GM19023 (cell line): ENCODE results near the gene MAPK10.
"Not testable (repeated sequence)": the region's sequence is repeated elsewhere in the genome, so short reads cannot be mapped to it uniquely, and the experiment has no call there.

Source experiments
- ATAC-seq: cut with Tn5 transposase; IDR thresholded peaks from one replicate; pipeline ENCODE4 v1.9.1; 2021; ENCODE audit warnings: mild to moderate bottlenecking, moderate library complexity; ENCODE audit not compliant: unreplicated experiment

Gene MAPK10

DNA sequence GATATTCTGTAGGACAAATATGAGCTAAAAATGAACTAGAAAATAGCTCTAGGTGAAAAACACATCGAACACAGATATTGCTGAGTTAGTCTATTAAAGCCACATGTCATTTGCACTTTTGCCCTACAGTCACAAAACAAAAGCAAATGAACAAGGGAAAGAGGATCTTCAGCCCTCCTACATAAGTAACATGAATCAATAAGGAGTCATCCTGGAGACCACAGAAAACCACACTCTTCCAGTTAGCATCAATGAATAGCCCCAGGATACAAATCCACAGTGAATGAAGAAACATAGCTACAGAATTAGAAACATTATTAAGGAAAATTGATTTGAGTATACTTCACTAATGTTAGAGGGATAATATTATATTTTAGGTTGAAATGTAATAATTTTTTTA lies 311.4 kb downstream of the MAPK10 start:
- no peak for ATAC-seq

DNA sequence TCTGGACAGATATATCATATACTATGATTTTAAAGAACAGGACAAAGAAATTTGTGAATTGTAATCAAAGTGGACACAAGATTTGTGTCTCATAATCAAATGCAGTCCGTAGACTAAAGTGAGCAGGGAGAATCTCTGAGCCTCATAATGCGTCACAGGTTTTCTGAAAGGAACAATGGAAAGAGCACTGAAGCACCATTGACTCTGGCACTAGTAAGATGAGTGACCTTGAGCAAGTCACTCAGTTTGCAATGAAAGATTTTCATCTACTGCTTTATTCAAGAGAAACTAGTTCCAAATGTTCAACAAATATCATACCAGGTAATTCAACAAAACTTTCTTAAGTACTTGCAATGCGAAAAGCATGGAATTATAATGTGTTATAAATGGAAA lies 315.3 kb downstream of the MAPK10 start:
- ATAC-seq, result no peak

- peak; percentile 54 for ATAC-seq
Observed at GRCh38 chr4:86043755-86044592, 315.9 kb downstream of the MAPK10 start.

- ATAC-seq, result no peak
Observed at GRCh38 chr4:86038037-86038436, 321.8 kb downstream of the MAPK10 start.

DNA sequence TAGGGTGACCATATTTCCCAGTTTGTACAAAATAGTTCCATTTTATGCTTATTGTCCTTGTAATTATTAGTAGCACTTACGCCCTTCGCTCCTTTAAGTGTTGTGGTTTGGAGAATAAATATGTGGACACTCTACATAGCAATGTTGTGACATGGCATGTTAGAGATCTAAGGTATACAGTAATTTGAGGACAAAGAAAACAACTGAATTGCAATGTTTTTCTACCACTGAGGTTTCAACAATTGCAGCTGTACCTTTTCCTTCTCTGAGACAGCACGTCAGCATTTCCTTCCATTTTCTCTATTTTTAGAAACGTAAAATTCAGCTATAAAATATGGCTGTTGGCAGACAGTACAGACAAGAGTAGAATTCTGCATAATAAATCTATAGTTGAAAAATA lies 323.1 kb downstream of the MAPK10 start:
- no peak for ATAC-seq

DNA sequence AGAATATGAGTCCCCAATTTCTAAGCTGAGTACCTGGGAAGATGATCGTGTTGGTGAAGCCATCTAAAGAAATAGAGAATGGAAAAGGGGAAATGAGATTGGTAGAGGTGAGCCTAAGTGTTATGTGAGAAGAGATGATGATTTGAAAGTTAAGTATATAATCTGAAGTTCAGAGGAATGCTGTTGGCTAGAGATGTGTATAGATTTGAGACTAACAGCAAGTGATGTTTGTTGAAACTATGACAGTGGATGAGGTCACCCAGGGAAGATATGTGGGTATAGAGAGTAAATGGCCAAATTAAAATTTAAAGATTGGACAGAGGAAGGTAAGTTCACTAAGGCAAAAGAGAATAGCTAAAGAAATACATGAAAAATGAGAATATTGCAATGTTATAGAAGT lies 324.2 kb downstream of the MAPK10 start:
- no peak for ATAC-seq

- no peak for ATAC-seq
Observed at GRCh38 chr4:86034616-86035015, 325.2 kb downstream of the MAPK10 start.

GRCh38 chr4:86033171-86033570 lies 326.7 kb downstream of the MAPK10 start:
- ATAC-seq, result no peak

- ATAC-seq, result no peak
Observed at GRCh38 chr4:86032476-86033022, 327.3 kb downstream of the MAPK10 start.

GRCh38 chr4:86031927-86032326 lies 327.9 kb downstream of the MAPK10 start:
- ATAC-seq, result no peak

- ATAC-seq, result no peak
Observed at GRCh38 chr4:86026720-86027119, 333.1 kb downstream of the MAPK10 start.

GRCh38 chr4:86021671-86022070 lies 338.2 kb downstream of the MAPK10 start:
- not testable (repeated sequence) for ATAC-seq

DNA sequence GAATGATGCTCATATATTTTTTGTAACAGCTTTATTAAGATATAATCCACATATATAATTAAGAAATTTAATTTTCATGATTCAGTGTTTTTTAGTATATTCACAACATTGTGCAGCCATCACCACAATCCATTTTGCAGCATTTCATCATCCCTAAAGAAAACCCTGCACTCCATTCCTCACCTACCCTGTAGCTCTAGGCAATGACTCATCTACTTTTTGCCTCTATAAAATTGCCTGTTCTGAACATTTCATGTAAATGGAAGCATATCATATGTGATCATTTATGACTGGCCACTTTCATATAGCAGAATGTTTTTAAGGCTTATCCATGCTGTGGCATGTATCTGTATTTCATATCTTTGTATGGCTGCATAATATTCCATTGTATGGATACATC lies 339.9 kb downstream of the MAPK10 start:
- ATAC-seq, result no peak

DNA sequence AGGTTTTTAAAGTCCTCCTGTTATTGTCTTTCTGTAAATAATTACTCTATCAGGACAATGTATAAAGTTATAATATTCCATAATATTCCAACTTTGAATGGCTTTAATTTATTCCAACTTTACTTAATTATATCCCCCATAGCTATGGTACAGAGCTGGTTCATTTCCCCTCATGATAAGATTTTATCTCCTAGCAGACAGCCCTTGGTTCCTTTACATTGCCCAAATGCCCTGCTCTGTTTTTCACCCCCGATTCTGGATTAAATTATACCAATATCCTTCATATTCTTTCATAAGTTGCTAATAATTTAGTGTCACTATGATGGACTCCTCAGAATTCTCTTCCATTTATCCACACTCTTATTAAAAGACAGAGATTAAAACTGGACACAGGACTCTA lies 340.5 kb downstream of the MAPK10 start:
- no peak for ATAC-seq

GRCh38 chr4:86015412-86016350 lies 344.2 kb downstream of the MAPK10 start:
- ATAC-seq, result no peak

DNA sequence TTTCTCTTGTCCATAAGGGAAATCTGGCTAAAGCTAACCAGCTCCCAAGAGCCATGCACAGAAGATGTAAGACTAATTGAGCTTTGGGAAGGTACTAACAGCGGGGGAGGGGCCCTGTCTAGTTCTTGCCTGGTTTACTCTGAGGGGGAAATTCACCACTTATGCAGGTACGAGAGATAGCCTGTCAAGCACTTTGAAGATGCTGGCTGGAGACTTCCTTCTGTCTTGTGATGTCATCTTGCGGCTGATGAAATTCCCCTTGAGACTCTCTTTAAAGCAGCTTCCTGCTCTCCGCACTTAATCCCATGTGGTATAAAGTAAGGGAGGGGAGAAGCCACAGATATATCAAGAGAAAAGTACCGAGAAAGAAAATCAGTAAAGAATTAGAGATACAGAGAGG lies 345.3 kb downstream of the MAPK10 start:
- peak; percentile 94 for ATAC-seq

DNA sequence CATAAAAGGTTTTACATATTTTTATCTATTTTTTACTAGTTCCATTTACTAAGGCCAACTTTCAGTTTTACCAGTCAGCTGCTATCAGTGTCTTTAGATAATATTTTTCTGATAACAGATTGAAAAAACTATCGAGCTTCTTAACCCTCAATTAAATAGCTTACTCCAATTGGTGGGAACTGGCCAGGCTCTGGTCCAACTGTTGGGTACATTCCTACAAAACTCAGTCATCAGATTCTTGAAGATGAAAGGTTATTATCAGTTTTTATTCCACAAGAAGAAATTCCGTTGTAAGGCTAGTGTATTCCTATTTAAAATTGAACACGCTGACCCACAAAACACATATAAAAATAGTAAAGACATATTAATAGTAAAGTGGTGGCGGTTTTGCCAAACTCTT lies 346.2 kb downstream of the MAPK10 start:
- no peak for ATAC-seq

GRCh38 chr4:86011117-86011516 lies 348.7 kb downstream of the MAPK10 start:
- no peak for ATAC-seq

GRCh38 chr4:86007042-86007441 lies 352.8 kb downstream of the MAPK10 start:
- no peak for ATAC-seq

- ATAC-seq, result no peak
Observed at GRCh38 chr4:86006057-86006456, 353.8 kb downstream of the MAPK10 start.

DNA sequence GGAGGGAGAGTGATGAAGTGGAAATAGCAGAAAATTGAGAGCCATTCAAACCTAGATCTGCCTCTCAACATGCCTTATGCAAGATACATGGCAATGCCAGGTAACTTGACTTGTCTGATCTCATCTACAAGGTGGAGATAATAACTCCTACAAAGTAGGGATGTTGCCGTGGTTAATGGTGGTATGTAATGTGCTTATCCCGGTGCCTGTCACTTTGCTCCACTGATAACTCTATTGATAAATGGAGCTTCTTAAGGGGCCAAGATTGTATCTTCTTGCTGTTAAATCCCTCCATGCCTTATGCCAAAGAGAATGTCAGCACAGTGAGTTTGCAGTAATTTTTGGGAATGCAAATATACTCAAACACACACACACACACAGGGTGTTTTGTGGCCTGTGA lies 355.8 kb downstream of the MAPK10 start:
- no peak for ATAC-seq

GRCh38 chr4:86001591-86001990 lies 358.3 kb downstream of the MAPK10 start:
- no peak for ATAC-seq
